ENCODE data around the gene ECI2. TPM values are rescaled to one million over a fixed set of nuclear protein-coding genes. Genes with fewer than 3 reads are reported as not detected.

Gene ECI2
- total and polyA plus RNA-seq, 2 of the 13 experiments (the other 11 are each of a cell fraction or from before 2014, with no cell fraction given): 78.5 to 228 TPM

GRCh38 chr6:4155848-4156466 is 20.6 kb upstream of the ECI2 start (continued):
- 0 out of 2 replicates have a peak, but pooled peaks have one; percentile 35 for TF ChIP-seq BCL3 (CRISPR knock-in tag; IDR thresholded peaks at IDR 0.05)
- TF ChIP-seq ZNF530 (CRISPR knock-in tag; IDR thresholded peaks at IDR 0.05; ENCODE audit: low read depth): no peak
- no peak for TF ChIP-seq FOXO1 (CRISPR knock-in tag; IDR thresholded peaks at IDR 0.05)
- TF ChIP-seq NFATC3 (CRISPR knock-in tag; IDR thresholded peaks at IDR 0.05): no peak
- no peak for TF ChIP-seq JUNB (CRISPR knock-in tag; IDR thresholded peaks at IDR 0.05; ENCODE audit: borderline replicate concordance)
- no peak for TF ChIP-seq ZBTB42 (CRISPR knock-in tag; IDR thresholded peaks at IDR 0.05)
- no peak for TF ChIP-seq FOXP1 (IDR thresholded peaks at IDR 0.05)
- TF ChIP-seq FOXP1 (CRISPR knock-in tag; IDR thresholded peaks at IDR 0.05): no peak
- TF ChIP-seq GABPB1 (CRISPR knock-in tag; IDR thresholded peaks at IDR 0.05): no peak
- TF ChIP-seq SPEN (CRISPR knock-in tag; IDR thresholded peaks at IDR 0.05; ENCODE audit: low read depth): no peak
- no peak for TF ChIP-seq ZNF879 (CRISPR knock-in tag; IDR thresholded peaks at IDR 0.05)
- TF ChIP-seq TAF15 (IDR thresholded peaks at IDR 0.05; ENCODE audit: low read depth, low read length, poor library complexity, severe bottlenecking): no peak
- no peak for TF ChIP-seq ZNF296 (CRISPR knock-in tag; conservative IDR thresholded peaks at IDR 0.05)
- no peak for TF ChIP-seq ZNF775 (CRISPR knock-in tag; IDR thresholded peaks at IDR 0.05; ENCODE audit: borderline replicate concordance)
- no peak for TF ChIP-seq DBP (CRISPR knock-in tag; IDR thresholded peaks at IDR 0.05; ENCODE audit: not compliant biosample characterization)
- no peak for TF ChIP-seq ZNF652 (CRISPR knock-in tag; IDR thresholded peaks at IDR 0.05; ENCODE audit: borderline replicate concordance, low read depth)
- TF ChIP-seq KDM3A (CRISPR knock-in tag; IDR thresholded peaks at IDR 0.05; ENCODE audit: low read depth): peak; percentile 67; the same call in 1 of the 2 replicates
- TF ChIP-seq ZNF558 (CRISPR knock-in tag; IDR thresholded peaks at IDR 0.05; ENCODE audit: borderline replicate concordance): no peak
- TF ChIP-seq ZNF556 (CRISPR knock-in tag; IDR thresholded peaks at IDR 0.05; ENCODE audit: borderline replicate concordance): no peak
- no peak for TF ChIP-seq SIN3A (IDR thresholded peaks at IDR 0.05; ENCODE audit: borderline replicate concordance, low read depth, low read length)
- TF ChIP-seq SSRP1 (CRISPR knock-in tag; IDR thresholded peaks at IDR 0.05): 0 out of 2 replicates have a peak, but pooled peaks have one; percentile 43
- TF ChIP-seq ZNF510 (CRISPR knock-in tag; IDR thresholded peaks at IDR 0.05; ENCODE audit: low read depth): 0 out of 2 replicates have a peak, but pooled peaks have one; percentile 37
- TF ChIP-seq ZNF574 (CRISPR knock-in tag; IDR thresholded peaks at IDR 0.05): no peak
- no peak for TF ChIP-seq PREB (CRISPR knock-in tag; IDR thresholded peaks at IDR 0.05)
- TF ChIP-seq ZNF101 (CRISPR knock-in tag; IDR thresholded peaks at IDR 0.05; ENCODE audit: borderline replicate concordance, low read depth): no peak
- TF ChIP-seq ZKSCAN8 (CRISPR knock-in tag; IDR thresholded peaks at IDR 0.05; ENCODE audit: borderline replicate concordance): no peak
- 0 out of 2 replicates have a peak, but pooled peaks have one; percentile 42 for TF ChIP-seq NFKBIZ (CRISPR knock-in tag; IDR thresholded peaks at IDR 0.05)

Data from HepG2 (cell line).